Measurements from ENCODE around the gene BCL3. TPM values are rescaled to one million over a fixed set of nuclear protein-coding genes. Genes with fewer than 3 reads are reported as not detected.

BCL3 gene
- total and polyA plus RNA-seq, 2 of the 13 experiments (the other 11 are each of a cell fraction or from before 2014, with no cell fraction given): 2.3 to 4.0 TPM

- TF ChIP-seq DRAP1 (CRISPR knock-in tag; IDR thresholded peaks at IDR 0.05) (no peak), KLF12 (CRISPR knock-in tag; IDR thresholded peaks at IDR 0.05; ENCODE audit: borderline replicate concordance) (no peak), POLR2A (IDR thresholded peaks at IDR 0.05; ENCODE audit: insufficient read depth in 1 of 2, low read depth in 2 of 2, low read length in 2 of 2) (no peak), NR2F2 (IDR thresholded peaks at IDR 0.05; ENCODE audit: borderline replicate concordance, low read depth) (no peak), ZSCAN31 (CRISPR knock-in tag; IDR thresholded peaks at IDR 0.05; ENCODE audit: low read depth) (no peak), CEBPG (CRISPR knock-in tag; IDR thresholded peaks at IDR 0.05) (no peak), NONO (IDR thresholded peaks at IDR 0.05) (no peak), NONO (CRISPR knock-in tag; conservative IDR thresholded peaks at IDR 0.05) (no peak), ZNF280B (CRISPR knock-in tag; IDR thresholded peaks at IDR 0.05; ENCODE audit: borderline replicate concordance) (no peak), ZMYM2 (CRISPR knock-in tag; IDR thresholded peaks at IDR 0.05) (0 out of 2 replicates have a peak, but pooled peaks have one; percentile 22), MXI1 (IDR thresholded peaks at IDR 0.05; ENCODE audit: borderline replicate concordance, low read depth, low read length) (no peak), TCF12 (IDR thresholded peaks at IDR 0.05) (no peak), TCF12 (CRISPR knock-in tag; IDR thresholded peaks at IDR 0.05) (no peak), ZKSCAN5 (CRISPR knock-in tag; IDR thresholded peaks at IDR 0.05) (no peak), PCBP2 (optimal IDR thresholded peaks at IDR 0.05; ENCODE audit: low read depth, low read length, poor library complexity, severe bottlenecking) (no peak), ZNF10 (CRISPR knock-in tag; IDR thresholded peaks at IDR 0.05; ENCODE audit: borderline replicate concordance, low read depth) (no peak), ARID3A (IDR thresholded peaks at IDR 0.05; ENCODE audit: low read depth, low read length) (no peak), ZIK1 (CRISPR knock-in tag; IDR thresholded peaks at IDR 0.05; ENCODE audit: borderline replicate concordance, low read depth) (no peak), ZNF337 (CRISPR knock-in tag; IDR thresholded peaks at IDR 0.05; ENCODE audit: borderline replicate concordance, low read depth) (no peak), PBX3 (CRISPR knock-in tag; IDR thresholded peaks at IDR 0.05; ENCODE audit: borderline replicate concordance) (no peak), CBX5 (CRISPR knock-in tag; IDR thresholded peaks at IDR 0.05; ENCODE audit: borderline replicate concordance) (no peak), ZXDC (CRISPR knock-in tag; IDR thresholded peaks at IDR 0.05) (0 out of 2 replicates have a peak, but pooled peaks have one; percentile 12), E2F5 (CRISPR knock-in tag; conservative IDR thresholded peaks at IDR 0.05) (no peak)
Observed at GRCh38 chr19:44740351-44740824, 8.1 kb upstream of the BCL3 start (continued).
